GM12878 (cell line): ENCODE data around the gene SLC46A2. TPM values are rescaled to one million over a fixed set of nuclear protein-coding genes. Genes with fewer than 3 reads are reported as not detected.

ENCODE experiments used
- ATAC-seq: fragments of 200-7000 bp; cut with Tn5 transposase; 3 replicates; pipeline ENCODE4 v1.9.1; 2020; ENCODE audit warnings: mild to moderate bottlenecking, moderate library complexity
- BruUV-seq: library from RNA; stranded (reverse); fragments of 400-500 nt; replicated peaks from 2 replicates; lab custom pipeline; 2021; lab: Mats Ljungman, UMichigan
- CTCF ChIA-PET: fragments of 300-600 bp; sonication (Branson Sonifier 250); formaldehyde crosslinking; extraction: SDS; loops from one replicate; lab custom pipeline; 2021; ENCODE audit warnings: inconsistent platforms; lab: Yijun Ruan, JAX
- POLR2A ChIA-PET: fragments of 350-600 bp; formaldehyde crosslinking; extraction: SDS; loops from one replicate; lab custom pipeline; 2021; ENCODE audit warnings: inconsistent platforms; lab: Charles Lee
- RAD21 ChIA-PET: fragments of 300-600 bp; sonication (Branson Sonifier 250); formaldehyde crosslinking; loops from one replicate; lab custom pipeline; 2023; ENCODE audit warnings: antibody characterized with exemption; ENCODE audit not compliant: unreplicated experiment; lab: Charles Lee
- SMC1A ChIA-PET: fragments of 300-600 bp; sonication (Branson Sonifier 250); formaldehyde crosslinking; loops from one replicate; lab custom pipeline; 2023; ENCODE audit not compliant: unreplicated experiment, uncharacterized antibody; lab: Charles Lee
- DNase-seq: peaks from one replicate; pipeline ENCODE4 v3.0.0-alpha.2; 2011; ENCODE audit warnings: low read depth, low spot score
- FAIRE-seq: peaks from 3 replicates; lab custom pipeline; 2011; peaks lifted over from hg19 to GRCh38; lab: Jason Lieb, UNC
- H2AFZ ChIP-seq: 2 replicates; pipeline ENCODE4 v1.6.0; 2011; ENCODE audit warnings: low read depth, low read length, control low read depth; ENCODE audit not compliant: control insufficient read depth
- H3K27ac ChIP-seq: 2 replicates; pipeline ENCODE4 v1.5.1; 2011; ENCODE audit warnings: control low read depth; ENCODE audit not compliant: control insufficient read depth, insufficient read depth
- H3K27me3 ChIP-seq, 2 experiments: replicated peaks in 1 of 2; 2 replicates each; pipeline versions ENCODE4 v1.6.0 to v1.6.1; 2011; ENCODE audit warnings: low read length in 1 of 2; ENCODE audit not compliant: control insufficient read depth in 2 of 2, insufficient read depth in 2 of 2
- H3K36me3 ChIP-seq, 2 experiments: 2 replicates each; pipeline ENCODE4 v1.5.1; 2011; ENCODE audit warnings: low read length in 1 of 2; ENCODE audit not compliant: control insufficient read depth in 2 of 2, insufficient read depth in 2 of 2
- H3K4me1 ChIP-seq: 2 replicates; pipeline ENCODE4 v1.6.1; 2011; ENCODE audit warnings: mild to moderate bottlenecking, low read length, moderate library complexity, mixed read lengths; ENCODE audit not compliant: control insufficient read depth, insufficient read depth
- H3K4me2 ChIP-seq: 2 replicates; pipeline ENCODE4 v1.6.0; 2011; ENCODE audit warnings: control low read depth; ENCODE audit not compliant: control insufficient read depth, insufficient read depth
- H3K4me3 ChIP-seq: fragments of 200-600 bp; sonication (generic); 2 replicates; pipeline ENCODE4 v1.5.1; 2016
- H3K79me2 ChIP-seq: 2 replicates; pipeline ENCODE4 v1.6.0; 2011; ENCODE audit warnings: low read length; ENCODE audit not compliant: control insufficient read depth, insufficient read depth
- H3K9ac ChIP-seq: 2 replicates; pipeline ENCODE4 v1.8.0; 2011; ENCODE audit warnings: low read length, control low read depth, mixed read lengths; ENCODE audit not compliant: control insufficient read depth, insufficient read depth
- H3K9me3 ChIP-seq: replicated peaks from 3 replicates; pipeline ENCODE4 v1.5.1; 2011; ENCODE audit warnings: mild to moderate bottlenecking, low read length; ENCODE audit not compliant: control insufficient read depth, insufficient read depth
- H4K20me1 ChIP-seq: 2 replicates; pipeline ENCODE4 v1.6.0; 2011; ENCODE audit not compliant: control insufficient read depth, insufficient read depth
- CREB1 ChIP-seq: IDR thresholded peaks from 2 replicates; pipeline ENCODE4 v1.6.1; 2012; ENCODE audit warnings: low read depth, mild to moderate bottlenecking, inconsistent platforms
- ESRRA ChIP-seq: IDR thresholded peaks from 2 replicates; pipeline ENCODE4 v1.6.1; 2012; ENCODE audit warnings: mild to moderate bottlenecking, low read length, improper control_type of control experiment
- IKZF1 ChIP-seq: fragments of 450-650 bp; conservative IDR thresholded peaks from 2 replicates; pipeline ENCODE4 v1.6.1; 2017; ENCODE audit warnings: antibody characterized with exemption, mild to moderate bottlenecking
- JUNB ChIP-seq: IDR thresholded peaks from 2 replicates; pipeline ENCODE4 v1.6.1; 2016; ENCODE audit warnings: antibody characterized with exemption, mild to moderate bottlenecking
- KLF5 ChIP-seq: fragments of 450-650 bp; IDR thresholded peaks from 2 replicates; pipeline ENCODE4 v1.6.1; 2014; ENCODE audit warnings: mild to moderate bottlenecking; ENCODE audit not compliant: partially characterized antibody
- NKRF ChIP-seq: fragments of 450-650 bp; conservative IDR thresholded peaks from 2 replicates; pipeline ENCODE4 v1.6.1; 2017; ENCODE audit warnings: mild to moderate bottlenecking, moderate library complexity
- SPI1 ChIP-seq: IDR thresholded peaks from 2 replicates; pipeline ENCODE4 v1.6.1; 2011; ENCODE audit warnings: low read depth, mild to moderate bottlenecking, low read length, moderate library complexity, borderline replicate concordance; ENCODE audit not compliant: insufficient read depth
- WGBS: methylation state at CpG from one replicate; pipeline ENCODE4 v1.1.6; 2016; ENCODE audit warnings: low lambda C conversion rate; ENCODE audit not compliant: insufficient replicate concordance, insufficient coverage; ENCODE audit errors: missing lambda C conversion rate; 5-methylcytosine and 5-hydroxymethylcytosine counted together
- in situ Hi-C: fragments of 300-500 bp; cut with MboI; formaldehyde crosslinking; loops from 9 replicates; pipeline ENCODE4 v1.14.3; 2018; ENCODE audit warnings: mixed read lengths
- intact Hi-C: fragments of 100-400 bp; cut with micrococcal nuclease; formaldehyde crosslinking; loops from one replicate; pipeline ENCODE4 v1.14.2; 2022; ENCODE audit not compliant: unreplicated experiment
- polyA plus RNA-seq, 11 experiments: library from polyadenylated mRNA; depleted of rRNA in 4 of 11; unstranded in 6 of 11; stranded (reverse) in 5 of 11; fragments of >200 nt; fragmentation: Nextera tagmentation in 4 of 11; fragmentation: Illumina TruSeq in 1 of 11; extraction: Ambion mirVana in 4 of 11; extraction: Trizol in 1 of 11; gene quantifications; 1 replicate in 1 of 11; 2 replicates in 10 of 11; pipeline versions ENCODE4 v1.2.1 to v1.2.3, GENCODE V29; 2011 to 2016; ENCODE audit warnings: inconsistent platforms in 2 of 11, missing spikeins in 2 of 11, low read depth in 1 of 11
- total RNA-seq, 4 experiments: library from RNA; depleted of rRNA in 3 of 4; stranded (reverse); fragments of >200 nt in 3 of 4; fragmentation: Illumina TruSeq in 1 of 4; extraction: Trizol in 1 of 4; gene quantifications; 2 replicates each; pipeline versions ENCODE4 v1.2.1 to v1.2.3, GENCODE V29; 2013 to 2021

SLC46A2 gene
- total and polyA plus RNA-seq, 10 of the 15 experiments (the other 5 are each of a cell fraction or from before 2014, with no cell fraction given): not detected

GRCh38 chr9:112861638-112862555 is 28.8 kb downstream of the SLC46A2 start:
- BruUV-seq: no TSS peak
- ChIA-PET CTCF (no interaction called here), POLR2A (no interaction called here)
- intact Hi-C loops: no loop called here
- FAIRE-seq: no peak
- in situ Hi-C loops: no loop called here
- WGBS: 83% methylated on average over 19 of the region's 19 CpGs
- no peak overlapping the region for H3K9ac ChIP-seq
- no peaks in the 10 kb centered on the region; a peak in 1 of 4 replicates for H3K27me3 ChIP-seq
- no peaks in the 10 kb centered on the region for H3K9me3 ChIP-seq
- no peaks in the 10 kb centered on the region for H3K79me2 ChIP-seq
- H3K4me2 ChIP-seq: no peak overlapping the region
- TF ChIP-seq KLF5 (no peak), NKRF (no peak), IKZF1 (no peak), ESRRA (no peak), JUNB (no peak), CREB1 (no peak), SPI1 (no peak)
- TF ChIP-seq, all 136 proteins: peak for 0
- H3K27ac ChIP-seq: no peak overlapping the region
- H3K4me3 ChIP-seq: no peak overlapping the region
- DNase-seq (no peak), ATAC-seq (no peak)
- H3K36me3 ChIP-seq: no peaks in the 10 kb centered on the region
- ChIA-PET SMC1A (interaction anchor here (0.6 kb wide), 1 partner anchor 580 kb away, joined by 5 read pairs; no protein-coding TSS in a partner anchor), RAD21 (interaction anchor here (1.5 kb wide), 1 partner anchor 41 kb away, joined by 3 read pairs; no protein-coding TSS in a partner anchor)
- H2AFZ ChIP-seq: no peak overlapping the region
- H4K20me1 ChIP-seq: no peaks in the 10 kb centered on the region; the same call in 1 of the 2 replicates
- peaks cover 46% of the 10 kb centered on the region for H3K4me1 ChIP-seq
